ENCODE measurements around the gene UBR4. TPM values are rescaled to one million over a fixed set of nuclear protein-coding genes. Genes with fewer than 3 reads are reported as not detected.

UBR4 gene
- total RNA-seq, 1 experiment from 2014 or later, result 107 TPM

GRCh38 chr1:19057182-19057779 is 152.8 kb downstream of the UBR4 start:
- no peak overlapping the region for H3K27ac ChIP-seq (ENCODE audit: low read depth, low read length)
- ChIA-PET POLR2A (no interaction called here), RAD21 (ENCODE audit: low non-redundant PET in 1 of 2, low total read pairs in 2 of 2, uncharacterized antibody in 2 of 2, unreplicated experiment in 2 of 2) (no interaction called here), CTCF (no interaction called here)
- intact Hi-C loops (cut with micrococcal nuclease), result no loop called here
- TF ChIP-seq EGR1 (IDR thresholded peaks at IDR 0.05; ENCODE audit: low read depth), result no peak
- no peak for TF ChIP-seq CEBPB (IDR thresholded peaks at IDR 0.05; ENCODE audit: low read depth)
- TF ChIP-seq ZNF274 (IDR thresholded peaks at IDR 0.05; ENCODE audit: low read depth, low read length), result no peak
- no peak for TF ChIP-seq YY1 (IDR thresholded peaks at IDR 0.05; ENCODE audit: extremely low read depth, insufficient replicate concordance, low read depth, low read length)
- TF ChIP-seq, protein P1, sequence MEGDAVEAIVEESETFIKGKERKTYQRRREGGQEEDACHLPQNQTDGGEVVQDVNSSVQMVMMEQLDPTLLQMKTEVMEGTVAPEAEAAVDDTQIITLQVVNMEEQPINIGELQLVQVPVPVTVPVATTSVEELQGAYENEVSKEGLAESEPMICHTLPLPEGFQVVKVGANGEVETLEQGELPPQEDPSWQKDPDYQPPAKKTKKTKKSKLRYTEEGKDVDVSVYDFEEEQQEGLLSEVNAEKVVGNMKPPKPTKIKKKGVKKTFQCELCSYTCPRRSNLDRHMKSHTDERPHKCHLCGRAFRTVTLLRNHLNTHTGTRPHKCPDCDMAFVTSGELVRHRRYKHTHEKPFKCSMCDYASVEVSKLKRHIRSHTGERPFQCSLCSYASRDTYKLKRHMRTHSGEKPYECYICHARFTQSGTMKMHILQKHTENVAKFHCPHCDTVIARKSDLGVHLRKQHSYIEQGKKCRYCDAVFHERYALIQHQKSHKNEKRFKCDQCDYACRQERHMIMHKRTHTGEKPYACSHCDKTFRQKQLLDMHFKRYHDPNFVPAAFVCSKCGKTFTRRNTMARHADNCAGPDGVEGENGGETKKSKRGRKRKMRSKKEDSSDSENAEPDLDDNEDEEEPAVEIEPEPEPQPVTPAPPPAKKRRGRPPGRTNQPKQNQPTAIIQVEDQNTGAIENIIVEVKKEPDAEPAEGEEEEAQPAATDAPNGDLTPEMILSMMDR (IDR thresholded peaks at IDR 0.05 in 2 of 3, conservative IDR thresholded peaks at IDR 0.05 in 1 of 3; ENCODE audit: borderline replicate concordance in 1 of 3, insufficient read depth in 1 of 3, low read depth in 2 of 3, low read length in 2 of 3), result 0 out of 6 replicates have a peak, but pooled peaks of 1 of the 3 experiments have one; percentile 2
- TF ChIP-seq POLR2AphosphoS5 (IDR thresholded peaks at IDR 0.05; ENCODE audit: low read depth, low read length), result no peak
- TF ChIP-seq RAD21 (IDR thresholded peaks at IDR 0.05; ENCODE audit: low read depth), result no peak
- H4K20me1 ChIP-seq (ENCODE audit: insufficient read depth), result no peaks in the 10 kb centered on the region
- no peaks in the 10 kb centered on the region for H3K9me3 ChIP-seq (ENCODE audit: control insufficient read depth in 1 of 2, insufficient read depth in 1 of 2, low read depth in 1 of 2, low read length in 2 of 2)
- BruUV-seq (replicated peaks), result no TSS peak
- no peaks in the 10 kb centered on the region for H3K9me2 ChIP-seq (ENCODE audit: insufficient read depth)
- no peak overlapping the region for H2AFZ ChIP-seq (ENCODE audit: low read depth, low read length, poor library complexity, severe bottlenecking)
- no peak overlapping the region for H3K4me3 ChIP-seq (replicated peaks in 1 of 2; ENCODE audit: low read depth in 1 of 2, low read length in 2 of 2)
- no peaks in the 10 kb centered on the region for H3K27me3 ChIP-seq (ENCODE audit: insufficient read depth, low read length)
- H3K79me2 ChIP-seq (ENCODE audit: insufficient read depth, low read length), result no peaks in the 10 kb centered on the region
- H3K9ac ChIP-seq (ENCODE audit: low read length), result no peak overlapping the region
- no peak for DNase-seq (ENCODE audit: low read depth, low spot score)
- peaks cover 0 to 23% of the 10 kb centered on the region in 2 experiments; a peak in 2 of 4 replicates for H3K4me1 ChIP-seq (ENCODE audit: control insufficient read depth in 1 of 2, insufficient read depth in 2 of 2, low read length in 2 of 2)
- no peaks in the 10 kb centered on the region for H3K36me3 ChIP-seq (ENCODE audit: control insufficient read depth in 1 of 2, insufficient read depth in 2 of 2, low read length in 2 of 2)
- 0 out of 2 replicates have a peak, but pooled peaks have one; percentile 33 for ATAC-seq
- no peak overlapping the region for H3K4me2 ChIP-seq (ENCODE audit: low read length)

DNA sequence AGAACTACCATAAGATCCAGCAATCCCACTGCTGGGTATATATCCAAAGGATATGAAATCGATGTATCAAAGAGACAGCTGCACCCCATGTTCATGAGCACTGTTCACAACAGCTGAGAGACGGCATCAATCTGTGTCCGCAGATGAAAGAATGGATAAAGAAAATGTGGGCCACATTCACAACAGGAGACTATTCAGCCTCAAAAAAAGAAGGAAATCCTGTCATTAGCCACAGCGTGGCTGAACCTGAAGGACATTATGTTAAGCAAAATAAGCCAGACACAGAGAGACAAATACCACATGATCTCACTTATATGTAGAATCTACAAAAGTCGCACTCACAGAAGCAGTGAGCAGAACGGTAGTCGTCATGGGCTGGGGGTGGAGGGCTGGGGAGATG is 154.4 kb downstream of the UBR4 start:
- Histone ChIP-seq H3K4me2 (ENCODE audit: low read length) (no peak overlapping the region), H3K9ac (ENCODE audit: low read length) (no peak overlapping the region), H2AFZ (ENCODE audit: low read depth, low read length, poor library complexity, severe bottlenecking) (no peak overlapping the region), H4K20me1 (ENCODE audit: insufficient read depth) (no peaks in the 10 kb centered on the region), H3K4me1 (ENCODE audit: control insufficient read depth in 1 of 2, insufficient read depth in 2 of 2, low read length in 2 of 2) (peaks cover 4 to 35% of the 10 kb centered on the region in 2 experiments; a peak in 3 of 4 replicates), H3K27ac (ENCODE audit: low read depth, low read length) (no peak overlapping the region), H3K4me3 (replicated peaks in 1 of 2; ENCODE audit: low read depth in 1 of 2, low read length in 2 of 2) (no peak overlapping the region), H3K27me3 (ENCODE audit: insufficient read depth, low read length) (no peaks in the 10 kb centered on the region), H3K9me3 (ENCODE audit: control insufficient read depth in 1 of 2, insufficient read depth in 1 of 2, low read depth in 1 of 2, low read length in 2 of 2) (no peaks in the 10 kb centered on the region), H3K36me3 (ENCODE audit: control insufficient read depth in 1 of 2, insufficient read depth in 2 of 2, low read length in 2 of 2) (no peaks in the 10 kb centered on the region), H3K9me2 (ENCODE audit: insufficient read depth) (no peaks in the 10 kb centered on the region), H3K79me2 (ENCODE audit: insufficient read depth, low read length) (no peaks in the 10 kb centered on the region)
- ATAC-seq (no peak), DNase-seq (ENCODE audit: low read depth, low spot score) (no peak)
- BruUV-seq (replicated peaks), result no TSS peak
- TF ChIP-seq RAD21 (IDR thresholded peaks at IDR 0.05; ENCODE audit: low read depth) (no peak), YY1 (IDR thresholded peaks at IDR 0.05; ENCODE audit: extremely low read depth, insufficient replicate concordance, low read depth, low read length) (no peak), CBX3 (IDR thresholded peaks at IDR 0.05; ENCODE audit: low read depth) (no peak), EZH2 (IDR thresholded peaks at IDR 0.05) (no peak), SP1 (IDR thresholded peaks at IDR 0.05; ENCODE audit: low read depth) (no peak), SIN3A (IDR thresholded peaks at IDR 0.05; ENCODE audit: low read depth) (no peak), MAX (IDR thresholded peaks at IDR 0.05) (no peak), POLR2AphosphoS5 (IDR thresholded peaks at IDR 0.05; ENCODE audit: low read depth, low read length) (no peak)
- TF ChIP-seq, protein P2, sequence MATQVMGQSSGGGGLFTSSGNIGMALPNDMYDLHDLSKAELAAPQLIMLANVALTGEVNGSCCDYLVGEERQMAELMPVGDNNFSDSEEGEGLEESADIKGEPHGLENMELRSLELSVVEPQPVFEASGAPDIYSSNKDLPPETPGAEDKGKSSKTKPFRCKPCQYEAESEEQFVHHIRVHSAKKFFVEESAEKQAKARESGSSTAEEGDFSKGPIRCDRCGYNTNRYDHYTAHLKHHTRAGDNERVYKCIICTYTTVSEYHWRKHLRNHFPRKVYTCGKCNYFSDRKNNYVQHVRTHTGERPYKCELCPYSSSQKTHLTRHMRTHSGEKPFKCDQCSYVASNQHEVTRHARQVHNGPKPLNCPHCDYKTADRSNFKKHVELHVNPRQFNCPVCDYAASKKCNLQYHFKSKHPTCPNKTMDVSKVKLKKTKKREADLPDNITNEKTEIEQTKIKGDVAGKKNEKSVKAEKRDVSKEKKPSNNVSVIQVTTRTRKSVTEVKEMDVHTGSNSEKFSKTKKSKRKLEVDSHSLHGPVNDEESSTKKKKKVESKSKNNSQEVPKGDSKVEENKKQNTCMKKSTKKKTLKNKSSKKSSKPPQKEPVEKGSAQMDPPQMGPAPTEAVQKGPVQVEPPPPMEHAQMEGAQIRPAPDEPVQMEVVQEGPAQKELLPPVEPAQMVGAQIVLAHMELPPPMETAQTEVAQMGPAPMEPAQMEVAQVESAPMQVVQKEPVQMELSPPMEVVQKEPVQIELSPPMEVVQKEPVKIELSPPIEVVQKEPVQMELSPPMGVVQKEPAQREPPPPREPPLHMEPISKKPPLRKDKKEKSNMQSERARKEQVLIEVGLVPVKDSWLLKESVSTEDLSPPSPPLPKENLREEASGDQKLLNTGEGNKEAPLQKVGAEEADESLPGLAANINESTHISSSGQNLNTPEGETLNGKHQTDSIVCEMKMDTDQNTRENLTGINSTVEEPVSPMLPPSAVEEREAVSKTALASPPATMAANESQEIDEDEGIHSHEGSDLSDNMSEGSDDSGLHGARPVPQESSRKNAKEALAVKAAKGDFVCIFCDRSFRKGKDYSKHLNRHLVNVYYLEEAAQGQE (IDR thresholded peaks at IDR 0.05; ENCODE audit: low read depth), result no peak
- POLR2A ChIA-PET, result no interaction called here
- RAD21 ChIA-PET (ENCODE audit: low non-redundant PET in 1 of 2, low total read pairs in 2 of 2, uncharacterized antibody in 2 of 2, unreplicated experiment in 2 of 2), result no interaction called here
- CTCF ChIA-PET, result no interaction called here
- intact Hi-C loops (cut with micrococcal nuclease), result no loop called here

All from HCT116 (cell line).